Activated naive CD4-positive, alpha-beta T cell treated with anti-CD3 and anti-CD28 coated beads, Interleukin-2, amount 50 U/mL, for 72 hours (primary cell): Measurements from ENCODE around the gene EFEMP2. TPM values are rescaled to one million over a fixed set of nuclear protein-coding genes. Genes with fewer than 3 reads are reported as not detected.
A peak's percentile ranks its signal among the peaks of the same experiment; 100 is the strongest.
"Not testable (repeated sequence)": the region's sequence is repeated elsewhere in the genome, so short reads cannot be mapped to it uniquely, and the experiment has no call there.

ENCODE experiments used
- ATAC-seq, 2 donors: fragments of 150-1000 bp; cut with Tn5 transposase; 2 replicates each; pipeline ENCODE4 v1.10.0; 2021; ENCODE audit warnings: mild to moderate bottlenecking in 2 of 2, moderate library complexity in 2 of 2
- DNase-seq, 2 donors: peaks; one replicate each; pipeline ENCODE4 v3.0.0; 2021 to 2022; ENCODE audit warnings: low spot score in 2 of 2
- H3K27ac Mint-ChIP-seq, 2 donors: one replicate each; pipeline ENCODE4 v1.8.0; 2022; ENCODE audit warnings: mild to moderate bottlenecking in 2 of 2, mixed read lengths in 2 of 2
- H3K36me3 Mint-ChIP-seq, 2 donors: one replicate each; pipeline ENCODE4 v1.8.0; 2022; ENCODE audit warnings: mixed read lengths in 2 of 2
- H3K9me3 Mint-ChIP-seq, 2 donors: one replicate each; pipeline ENCODE4 v1.8.0; 2022; ENCODE audit warnings: mixed read lengths in 2 of 2
- total RNA-seq, 2 donors: library from RNA; stranded (reverse); gene quantifications; one replicate each; pipeline ENCODE4 v1.2.3, GENCODE V29; 2022

Gene EFEMP2
- total RNA-seq, 2 donors from 2014 or later: 15.2 to 41.8 TPM

- H3K36me3 Mint-ChIP-seq: no peaks in the 10 kb centered on the region
- no peaks in the 10 kb centered on the region for H3K9me3 Mint-ChIP-seq
- no peak overlapping the region for H3K27ac Mint-ChIP-seq
- ATAC-seq (no peak), DNase-seq (no peak)
Measured at GRCh38 chr11:65907878-65908277, 35.3 kb upstream of the EFEMP2 start.

- Mint-ChIP-seq H3K36me3 (no peaks in the 10 kb centered on the region), H3K27ac (no peak overlapping the region), H3K9me3 (no peaks in the 10 kb centered on the region)
- ATAC-seq: no peak
- DNase-seq: no peak
Measured at GRCh38 chr11:65906602-65907001, 34.0 kb upstream of the EFEMP2 start.

GRCh38 chr11:65903715-65904114 is 31.1 kb upstream of the EFEMP2 start:
- peaks cover 0 to 5% of the 10 kb centered on the region in 2 donors for H3K36me3 Mint-ChIP-seq
- DNase-seq: no peak
- H3K9me3 Mint-ChIP-seq: no peaks in the 10 kb centered on the region
- no peak overlapping the region for H3K27ac Mint-ChIP-seq
- ATAC-seq: no peak

DNA sequence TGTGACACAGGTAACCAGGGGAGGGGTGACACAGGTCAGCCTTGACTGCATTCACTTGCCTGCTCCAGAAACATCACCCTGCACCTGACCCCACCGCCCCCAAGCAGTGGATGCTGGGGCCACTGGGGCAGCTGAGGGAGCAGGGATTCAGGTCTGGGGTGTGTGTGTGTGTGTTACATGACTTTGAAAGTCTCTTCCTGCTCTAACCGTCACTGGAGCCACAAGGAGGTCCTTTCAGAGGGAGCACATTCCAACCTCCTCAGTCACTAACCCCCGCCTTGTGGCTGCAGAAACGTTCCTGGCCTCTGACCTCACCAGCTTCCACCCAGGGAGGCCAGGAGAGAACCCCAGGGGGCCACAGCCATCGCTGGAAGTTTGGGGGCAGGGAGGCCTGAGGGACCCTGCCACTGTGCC is 30.5 kb upstream of the EFEMP2 start:
- Mint-ChIP-seq H3K27ac (no peak overlapping the region), H3K9me3 (no peaks in the 10 kb centered on the region), H3K36me3 (peaks cover 0 to 9% of the 10 kb centered on the region in 2 donors)
- DNase-seq (no peak), ATAC-seq (no peak)

GRCh38 chr11:65900899-65901180 is 28.2 kb upstream of the EFEMP2 start:
- ATAC-seq: no peak
- no peak for DNase-seq
- Mint-ChIP-seq H3K27ac (peak overlapping the region in 1 of 2 donors; percentile 97), H3K36me3 (peaks cover under 1 to 9% of the 10 kb centered on the region in 2 donors), H3K9me3 (no peaks in the 10 kb centered on the region)

- Mint-ChIP-seq H3K9me3 (no peaks in the 10 kb centered on the region), H3K27ac (peak within 1 kb of the TSS; percentile 81 to 97), H3K36me3 (peaks cover 6 to 9% of the 10 kb centered on the region in 2 donors)
- peak; percentile 84 to 87 for ATAC-seq
- DNase-seq: peak; percentile 94 to 98
Measured at GRCh38 chr11:65900125-65900898, 27.7 kb upstream of the EFEMP2 start, which contains the start of gene FOSL1. TSS of gene FOSL1 (minus strand) at chr11:65900388. CDS start at chr11:65900339, 49 bp downstream.

DNA sequence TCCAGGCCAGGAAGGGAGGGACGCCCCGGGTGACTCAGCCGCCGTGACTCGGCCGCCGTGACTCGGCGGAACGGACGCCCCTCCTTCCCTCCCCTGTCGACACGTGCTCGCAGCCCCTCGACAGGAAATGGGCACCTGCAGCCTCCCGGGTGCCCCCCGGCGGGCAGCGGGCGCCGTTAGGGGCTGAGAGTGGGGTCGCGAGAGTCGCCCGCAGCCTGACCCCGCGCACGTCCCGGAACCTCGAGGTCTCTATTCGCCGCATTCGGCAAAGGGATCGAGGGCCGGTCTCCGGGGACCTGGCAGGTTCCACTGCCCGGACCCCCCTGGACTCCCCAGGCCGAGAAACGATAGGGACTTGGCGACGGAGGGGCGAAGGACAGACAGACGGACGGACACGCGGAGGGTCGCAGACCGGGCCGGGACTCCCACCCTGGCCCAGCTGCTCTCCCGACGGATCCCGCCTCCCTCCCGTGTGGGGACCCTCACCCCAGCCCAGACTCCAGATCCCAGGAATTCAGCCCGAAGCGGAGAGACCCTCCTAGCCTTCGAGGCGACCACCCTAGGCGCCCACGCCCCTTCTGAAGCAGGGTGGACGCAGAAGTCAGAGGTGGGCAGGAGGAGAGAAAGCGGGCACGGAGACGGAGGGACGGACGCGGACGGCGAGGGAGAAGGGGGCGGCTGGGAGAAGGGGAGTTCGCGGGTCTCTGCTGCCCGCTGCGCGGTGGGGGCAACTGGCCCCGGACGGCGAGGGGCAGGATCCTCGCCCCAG is 26.9 kb upstream of the EFEMP2 start:
- DNase-seq: peak; percentile 71 to 89
- ATAC-seq: peak; percentile 35 to 52
- peak overlapping the region; percentile 81 to 97 for H3K27ac Mint-ChIP-seq
- peaks cover 9% of the 10 kb centered on the region in 2 donors for H3K36me3 Mint-ChIP-seq
- no peaks in the 10 kb centered on the region for H3K9me3 Mint-ChIP-seq

GRCh38 chr11:65898656-65899355 is 26.2 kb upstream of the EFEMP2 start:
- ATAC-seq (no peak), DNase-seq (no peak)
- Mint-ChIP-seq H3K27ac (peak overlapping the region; percentile 97 to 98), H3K9me3 (no peaks in the 10 kb centered on the region), H3K36me3 (peaks cover 9 to 13% of the 10 kb centered on the region in 2 donors)

DNA sequence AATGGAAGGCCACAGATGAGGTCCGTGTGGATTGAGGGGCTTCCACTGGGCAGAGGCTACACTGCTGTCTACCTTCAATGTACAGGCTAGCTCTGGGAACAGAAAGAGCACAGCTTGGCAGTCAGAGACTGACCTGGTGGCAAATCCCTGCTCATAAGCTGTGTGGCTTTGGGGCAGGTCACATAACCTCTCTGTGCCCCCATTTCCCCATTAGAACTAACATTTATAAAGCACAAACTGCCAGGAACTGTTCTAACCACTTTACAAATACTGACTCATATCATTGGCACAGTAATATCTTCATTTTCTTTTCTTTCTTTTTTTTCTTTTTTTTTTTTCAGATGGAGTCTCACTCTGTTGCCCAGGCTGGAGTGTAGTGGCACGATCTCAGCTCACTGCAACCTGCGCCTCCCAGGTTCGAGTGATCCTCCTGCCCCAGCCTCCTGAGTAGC is 24.4 kb upstream of the EFEMP2 start:
- Mint-ChIP-seq H3K27ac (peak overlapping the region; percentile 84 to 97), H3K9me3 (no peaks in the 10 kb centered on the region), H3K36me3 (peaks cover 16 to 22% of the 10 kb centered on the region in 2 donors)
- peak in 1 of 2 donors; percentile 2 for ATAC-seq
- no peak for DNase-seq

- peak in 1 of 2 donors; percentile 17 for ATAC-seq
- H3K36me3 Mint-ChIP-seq: peaks cover 18 to 22% of the 10 kb centered on the region in 2 donors
- peak overlapping the region; percentile 84 to 97 for H3K27ac Mint-ChIP-seq
- no peaks in the 10 kb centered on the region for H3K9me3 Mint-ChIP-seq
- no peak for DNase-seq
Measured at GRCh38 chr11:65896034-65896999, 23.7 kb upstream of the EFEMP2 start.

- no peak for DNase-seq
- Mint-ChIP-seq H3K36me3 (peaks cover 18 to 22% of the 10 kb centered on the region in 2 donors), H3K9me3 (no peaks in the 10 kb centered on the region)
Measured at GRCh38 chr11:65895482-65895981, 22.9 kb upstream of the EFEMP2 start.

DNA sequence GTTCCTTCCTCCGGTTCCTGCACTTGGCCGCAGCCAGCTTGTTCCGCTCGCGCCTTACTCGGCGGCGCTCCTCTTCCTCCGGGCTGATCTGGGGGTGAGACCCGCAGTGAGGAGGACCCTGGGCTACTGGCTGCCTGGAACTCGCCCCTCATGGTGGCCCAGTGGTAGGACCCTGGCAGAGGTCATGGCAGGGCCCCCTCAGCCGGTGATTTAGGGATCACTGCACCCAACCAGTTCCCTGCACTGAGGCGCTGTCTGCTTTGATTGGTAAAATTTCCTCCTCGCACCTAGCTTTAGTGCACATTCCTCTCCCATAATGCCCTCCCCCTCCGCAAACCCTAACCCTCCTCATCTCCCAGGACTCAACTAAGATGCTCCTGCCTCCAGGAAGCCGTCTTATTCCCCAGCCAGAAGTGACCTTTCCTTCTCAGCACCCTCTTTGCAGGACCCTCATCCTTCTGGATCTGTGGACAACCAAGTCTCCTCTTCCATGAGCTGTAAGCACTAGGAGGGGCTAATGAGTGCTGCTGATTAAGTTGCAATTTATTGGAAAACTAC is 21.5 kb upstream of the EFEMP2 start:
- Mint-ChIP-seq H3K9me3 (no peaks in the 10 kb centered on the region), H3K27ac (peak overlapping the region; percentile 94 to 97), H3K36me3 (peaks cover 17 to 22% of the 10 kb centered on the region in 2 donors)
- DNase-seq: no peak
- ATAC-seq: no peak

More at GRCh38 chr11:65895482-65895981, 22.9 kb upstream of the EFEMP2 start:
- ATAC-seq: no peak
- peak overlapping the region; percentile 95 to 97 for H3K27ac Mint-ChIP-seq

GRCh38 chr11:65892661-65893317 is 20.2 kb upstream of the EFEMP2 start:
- ATAC-seq: no peak
- no peaks in the 10 kb centered on the region for H3K9me3 Mint-ChIP-seq
- H3K27ac Mint-ChIP-seq: peak overlapping the region; percentile 93 to 97
- peaks cover 9 to 29% of the 10 kb centered on the region in 2 donors for H3K36me3 Mint-ChIP-seq
- DNase-seq: no peak

GRCh38 chr11:65892137-65892540 is 19.5 kb upstream of the EFEMP2 start:
- not testable (repeated sequence) for ATAC-seq, H3K9me3 Mint-ChIP-seq, DNase-seq
- Mint-ChIP-seq H3K27ac (peak overlapping the region; percentile 93 to 97), H3K36me3 (peaks cover 9 to 29% of the 10 kb centered on the region in 2 donors)
